GM18907 (cell line): ENCODE results near the gene PEAK3.
"Not testable (repeated sequence)": the region's sequence is repeated elsewhere in the genome, so short reads cannot be mapped to it uniquely, and the experiment has no call there.

Experiments used
- ATAC-seq: cut with Tn5 transposase; IDR thresholded peaks from one replicate; pipeline ENCODE4 v1.9.1; 2021; ENCODE audit warnings: mild to moderate bottlenecking, moderate library complexity; ENCODE audit not compliant: unreplicated experiment

Gene PEAK3

DNA sequence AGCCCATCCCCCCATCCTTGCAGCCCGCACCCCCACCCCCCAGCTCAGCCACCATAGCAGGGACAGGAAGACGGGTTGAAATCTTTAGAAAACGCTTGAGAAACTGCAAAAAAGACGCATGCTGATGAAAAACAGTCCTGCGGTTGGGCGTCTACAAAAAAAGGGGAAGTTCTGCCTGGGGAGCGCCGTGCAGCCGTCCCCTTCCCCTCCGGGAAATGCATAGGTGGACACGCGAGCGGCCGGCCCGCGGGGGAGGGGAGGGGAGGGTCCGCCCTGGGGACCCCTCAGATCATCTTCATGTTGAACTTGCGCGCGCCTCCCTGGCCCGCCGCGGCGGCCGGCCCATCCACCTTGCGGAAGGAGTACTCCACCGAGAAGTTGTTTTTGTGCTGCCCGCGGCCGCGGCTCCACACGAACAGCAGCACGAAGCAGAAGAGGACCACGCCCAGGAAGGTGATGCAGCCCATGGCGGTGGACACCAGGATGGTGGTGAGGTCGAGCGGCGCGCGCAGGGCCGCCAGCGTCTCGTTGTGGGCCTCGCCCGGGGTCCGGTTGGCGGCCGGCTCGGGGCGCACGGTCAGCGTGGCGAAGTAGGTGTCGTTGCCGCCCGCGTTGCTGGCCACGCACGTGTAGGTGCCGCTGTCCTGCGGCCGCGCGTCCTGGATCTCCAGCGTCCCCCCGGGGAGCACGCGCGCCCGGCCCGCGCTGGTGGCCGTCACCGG, 7.9 kb upstream of the PEAK3 start:
- ATAC-seq = no peak

- ATAC-seq = no peak
Measured at GRCh38 chr19:2288818-2289713, 7.1 kb upstream of the PEAK3 start.

DNA sequence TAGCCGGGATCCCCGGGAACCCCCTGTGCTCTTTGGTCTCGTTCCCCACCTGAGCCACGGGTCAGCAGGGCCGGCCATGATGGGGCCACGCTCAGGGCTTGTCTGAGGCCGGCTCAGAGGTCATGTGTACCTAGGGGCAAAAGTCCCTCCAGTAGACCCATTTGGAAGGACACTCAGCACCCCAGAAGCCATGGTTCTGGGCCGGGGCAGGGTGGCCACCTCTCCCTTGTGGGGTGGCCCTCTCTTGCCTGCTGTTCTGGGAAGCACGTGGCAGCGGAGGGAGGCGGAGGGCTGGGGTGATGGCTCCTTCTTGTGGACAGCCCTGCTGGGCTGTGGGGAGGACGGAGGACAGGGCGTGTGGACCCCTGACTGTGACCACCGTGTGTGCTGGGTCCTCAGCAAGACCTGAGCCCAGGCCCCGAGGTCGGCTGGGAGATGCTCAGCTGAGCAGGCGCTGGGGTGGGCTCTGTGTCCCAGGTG, 6.4 kb upstream of the PEAK3 start:
- no peak for ATAC-seq

DNA sequence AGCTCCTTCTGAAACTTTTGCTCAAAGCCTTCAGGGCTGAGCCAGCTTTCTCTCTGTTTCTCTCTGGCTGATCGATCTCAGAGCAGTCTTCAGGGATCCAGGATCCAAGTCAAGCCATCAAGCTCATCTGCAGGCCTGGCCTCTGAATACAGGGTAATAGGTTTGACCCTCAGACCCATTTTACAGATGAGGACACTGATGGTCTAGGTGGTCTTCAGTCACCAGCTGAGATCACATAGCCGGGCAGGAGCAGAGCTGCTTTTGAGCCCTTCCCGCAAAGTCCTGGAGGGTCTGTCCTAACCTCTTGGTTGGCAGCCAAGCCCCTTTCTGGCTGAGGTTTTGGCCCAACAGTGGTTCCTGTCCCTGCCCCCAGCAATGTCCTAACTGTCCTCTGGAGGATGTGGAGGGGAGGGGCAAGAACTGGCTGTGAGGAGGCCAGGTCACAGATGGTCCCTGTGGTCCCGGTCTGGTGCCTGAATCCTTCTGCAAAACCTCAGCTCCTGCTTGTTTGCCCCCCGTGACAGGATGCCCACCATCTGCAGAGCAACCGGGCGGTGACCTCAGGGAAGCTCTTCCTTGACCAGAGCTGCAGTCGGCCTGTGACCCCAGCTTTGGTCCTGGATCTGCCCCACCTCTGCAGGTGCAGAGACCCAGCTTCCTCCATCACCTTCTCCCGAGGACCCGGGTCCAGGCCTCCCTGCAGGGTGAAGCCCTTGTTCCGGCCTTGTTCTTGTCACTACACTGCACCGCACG, 5.8 kb upstream of the PEAK3 start:
- ATAC-seq = no peak

DNA sequence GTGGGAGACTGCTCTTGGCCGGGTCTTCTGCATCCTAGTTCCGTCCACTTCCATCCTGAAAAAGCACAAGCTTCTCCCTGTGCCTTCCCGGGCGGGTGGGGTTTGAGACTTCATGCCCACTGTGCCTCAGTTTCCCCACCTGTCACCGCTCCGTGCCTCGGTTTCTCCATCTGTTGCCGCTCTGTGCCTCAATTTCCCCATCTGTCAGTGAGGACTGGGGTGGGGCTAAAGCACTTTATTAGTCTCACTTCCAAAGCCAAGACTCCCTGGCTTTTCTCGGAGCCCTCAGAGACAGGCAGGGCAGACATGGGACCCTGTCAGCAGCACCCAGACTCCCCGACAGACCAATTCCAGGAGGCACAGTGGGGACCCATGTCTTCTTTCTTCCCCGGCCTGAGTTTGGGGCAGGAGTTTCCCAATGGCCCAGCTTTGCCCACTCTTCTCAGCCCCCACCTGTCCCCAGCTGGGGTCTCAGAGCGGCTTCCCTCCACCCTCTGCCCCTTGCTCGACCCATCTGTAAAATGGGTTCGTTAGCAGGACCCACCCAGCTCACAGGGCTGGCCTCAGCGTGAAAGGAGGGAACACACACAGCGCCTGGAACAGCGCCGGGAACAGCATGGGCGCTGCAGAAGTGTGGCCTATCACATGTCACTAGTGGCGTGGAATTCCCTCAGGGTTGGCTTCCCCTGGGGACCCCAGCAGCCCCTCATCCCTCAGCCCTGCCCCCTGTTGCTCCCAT, 4.6 kb upstream of the PEAK3 start:
- ATAC-seq = no peak

GRCh38 chr19:2283835-2284507, 2.0 kb upstream of the PEAK3 start:
- ATAC-seq = no peak

DNA sequence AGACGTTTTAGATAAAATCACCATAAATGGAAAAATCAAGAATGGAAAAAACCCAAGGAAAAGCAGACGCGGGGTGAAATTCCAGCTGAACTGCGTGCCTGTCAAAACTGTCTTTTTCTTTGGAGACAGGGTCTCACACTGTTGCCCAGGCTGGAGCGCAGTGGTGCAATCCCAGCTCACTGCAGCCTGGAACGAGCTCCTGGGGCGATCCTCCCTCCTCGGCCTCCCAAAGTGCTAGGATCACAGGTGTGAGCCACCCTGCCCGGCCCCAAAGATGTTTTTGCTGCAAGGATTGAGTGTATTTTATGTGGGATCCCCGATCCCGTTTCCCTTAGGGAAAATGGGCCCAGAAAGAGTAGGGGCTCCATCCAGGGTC, 875 bp upstream of the PEAK3 start:
- ATAC-seq = no peak

DNA sequence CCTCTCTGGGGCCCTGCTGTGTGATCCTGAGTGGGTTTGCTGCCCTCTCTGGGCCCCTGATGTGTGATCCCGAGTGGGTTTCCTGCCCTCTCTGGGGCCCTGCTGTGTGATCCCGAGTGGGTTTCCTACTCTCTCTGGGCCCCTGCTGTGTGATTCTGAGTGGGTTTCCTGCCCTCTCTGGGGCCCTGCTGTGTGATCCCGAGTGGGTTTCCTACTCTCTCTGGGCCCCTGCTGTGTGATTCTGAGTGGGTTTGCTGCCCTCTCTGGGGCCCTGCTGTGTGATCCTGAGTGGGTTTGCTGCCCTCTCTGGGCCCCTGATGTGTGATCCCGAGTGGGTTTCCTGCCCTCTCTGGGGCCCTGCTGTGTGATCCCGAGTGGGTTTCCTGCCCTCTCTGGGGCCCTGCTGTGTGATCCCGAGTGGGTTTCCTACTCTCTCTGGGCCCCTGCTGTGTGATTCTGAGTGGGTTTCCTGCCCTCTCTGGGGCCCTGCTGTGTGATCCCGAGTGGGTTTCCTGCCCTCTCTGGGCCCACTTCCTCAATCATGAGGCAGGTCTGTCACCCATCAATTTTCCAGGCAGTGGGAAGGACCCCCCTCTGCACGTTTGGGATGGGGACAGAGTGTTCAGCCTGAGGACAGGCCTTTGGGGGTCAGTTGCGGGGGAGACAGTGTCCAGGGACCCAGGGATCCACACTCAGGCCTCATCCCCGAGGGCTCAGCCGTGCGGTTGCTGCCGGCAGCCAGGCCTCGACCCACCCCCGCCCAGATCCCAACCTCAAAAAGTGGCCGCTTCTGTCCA, 512 bp downstream of the PEAK3 start:
- not testable (repeated sequence) for ATAC-seq

DNA sequence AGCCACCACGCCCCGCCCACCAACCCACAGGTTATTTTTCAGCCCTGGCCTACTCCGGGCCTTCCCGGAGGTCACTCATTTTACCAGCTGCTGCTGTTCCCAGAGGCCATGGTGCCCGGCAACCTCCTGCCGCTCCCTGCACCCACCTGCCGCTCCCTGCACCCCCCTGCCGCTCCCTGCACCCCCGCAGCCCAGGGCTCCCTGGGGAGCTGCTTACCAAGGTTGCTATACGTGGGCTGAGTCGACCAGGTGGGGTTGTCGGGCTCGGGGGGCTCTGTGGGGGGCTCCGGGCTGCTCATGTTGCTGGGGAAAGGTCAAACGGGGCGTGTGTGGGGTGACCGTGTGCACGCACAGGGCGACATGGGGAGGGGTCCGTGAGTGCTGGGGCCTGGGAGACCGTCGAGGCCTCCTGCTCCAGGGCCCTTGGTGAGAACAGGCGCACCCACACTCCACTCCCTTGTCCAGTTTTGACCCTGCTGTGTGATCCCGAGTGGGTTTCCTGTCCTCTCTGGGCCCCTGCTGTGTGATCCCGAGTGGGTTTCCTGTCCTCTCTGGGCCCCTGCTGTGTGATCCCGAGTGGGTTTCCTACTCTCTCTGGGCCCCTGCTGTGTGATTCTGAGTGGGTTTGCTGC, 1.2 kb downstream of the PEAK3 start:
- ATAC-seq = no peak

DNA sequence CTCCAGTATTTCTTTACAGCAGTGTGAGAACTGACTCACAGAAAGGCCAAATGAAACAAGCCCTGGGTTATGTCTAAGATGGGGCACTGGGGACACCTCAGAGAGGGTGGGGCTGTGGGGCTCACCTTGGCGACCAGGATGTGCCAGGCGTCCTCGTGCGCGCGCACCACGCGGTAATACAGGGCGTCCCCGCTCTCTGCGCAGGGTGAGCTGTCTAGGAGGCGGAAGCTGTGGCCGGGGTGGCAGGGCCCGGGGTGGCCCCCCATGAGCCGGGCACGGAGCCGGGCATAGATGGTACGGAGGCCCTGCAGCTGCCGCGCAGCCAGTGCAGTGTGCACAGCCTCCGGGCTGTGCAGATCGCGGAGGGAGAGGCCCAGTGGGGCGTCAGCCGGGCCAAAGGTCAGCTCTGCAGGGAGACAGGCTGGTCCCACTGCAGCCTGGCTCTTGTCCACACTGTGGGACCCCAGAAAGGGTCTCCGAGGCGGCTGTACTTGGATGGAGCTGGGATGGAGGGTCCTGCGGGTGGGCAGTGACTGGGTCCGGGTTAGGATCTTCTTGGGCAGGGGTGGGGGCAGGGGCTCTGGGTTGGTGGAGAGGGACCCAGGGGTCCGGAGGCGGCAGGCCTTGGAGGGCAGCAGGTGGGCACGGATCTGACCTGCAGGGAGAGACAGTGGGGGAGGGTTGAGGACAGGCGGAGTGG, 3.4 kb downstream of the PEAK3 start:
- no peak for ATAC-seq

- ATAC-seq = no peak
Measured at GRCh38 chr19:2277138-2277537, 4.8 kb downstream of the PEAK3 start.

DNA sequence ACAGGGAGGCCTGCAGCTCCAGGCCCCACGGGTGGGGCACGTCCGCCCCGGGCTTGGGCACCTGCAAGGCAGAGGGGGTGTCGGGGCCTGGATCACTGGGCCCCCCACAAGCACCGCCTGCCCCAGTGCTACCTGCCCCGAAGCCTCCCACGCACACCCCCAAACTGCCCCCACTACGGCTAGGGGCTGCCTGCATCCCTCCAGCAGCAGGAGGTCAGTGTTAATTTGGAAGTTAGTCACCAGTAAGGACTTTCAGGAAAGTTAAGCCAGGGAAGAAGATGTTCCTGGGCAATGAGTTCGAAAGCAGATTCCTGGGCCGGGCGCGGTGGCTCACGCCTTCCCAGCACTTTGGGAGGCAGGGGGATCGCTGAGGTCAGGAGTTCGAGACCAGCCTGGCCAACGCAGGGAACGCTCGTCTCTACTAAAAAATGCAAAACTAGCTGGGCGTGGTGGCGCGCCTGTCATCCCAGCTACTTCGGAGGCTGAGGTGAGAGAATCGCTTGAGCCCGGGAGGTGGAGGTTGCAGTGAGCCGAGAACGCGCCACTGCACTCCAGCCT, 5.5 kb downstream of the PEAK3 start:
- ATAC-seq = no peak

DNA sequence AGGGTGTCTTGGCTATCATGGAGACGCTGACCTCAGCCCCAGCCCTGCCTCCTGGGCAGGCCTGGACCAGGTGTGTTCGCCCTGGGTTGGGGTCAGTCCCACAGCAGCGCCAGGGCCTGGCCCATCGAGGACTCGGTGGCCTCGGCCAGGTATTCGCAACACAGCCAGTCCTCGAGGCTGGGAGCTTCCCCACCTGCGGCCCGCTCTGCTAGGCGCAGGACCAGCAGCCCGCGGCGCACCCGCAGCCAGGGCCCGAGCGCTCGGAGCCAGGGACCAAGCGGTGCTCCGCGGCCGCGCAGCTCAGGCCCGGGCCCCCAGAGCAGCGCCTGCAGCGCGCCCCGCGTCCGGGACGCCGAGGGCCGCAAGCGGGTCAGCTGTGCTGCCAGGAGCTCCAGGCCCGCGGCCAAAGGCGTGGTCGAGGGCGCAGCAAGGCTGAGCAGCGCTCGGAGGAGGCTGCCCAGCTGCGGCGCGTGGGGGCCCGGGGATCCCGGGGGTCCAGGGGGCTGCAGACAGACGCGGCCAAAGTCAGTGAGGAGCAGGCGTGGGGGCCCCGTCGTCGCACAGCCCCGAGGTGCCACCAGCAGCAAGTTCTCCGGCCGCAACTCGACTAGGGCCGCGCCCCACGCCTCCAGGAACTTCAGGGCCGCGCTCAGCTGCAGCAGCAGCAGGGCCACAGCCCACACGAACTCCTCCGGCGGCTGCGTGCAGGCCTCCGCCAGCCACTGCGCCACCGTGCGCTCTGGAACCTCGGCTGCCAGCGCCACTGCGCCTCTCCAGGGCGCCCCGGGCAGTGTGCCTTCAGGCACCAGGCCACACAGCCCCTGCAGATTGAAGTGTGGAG, 6.2 kb downstream of the PEAK3 start:
- ATAC-seq = no peak

DNA sequence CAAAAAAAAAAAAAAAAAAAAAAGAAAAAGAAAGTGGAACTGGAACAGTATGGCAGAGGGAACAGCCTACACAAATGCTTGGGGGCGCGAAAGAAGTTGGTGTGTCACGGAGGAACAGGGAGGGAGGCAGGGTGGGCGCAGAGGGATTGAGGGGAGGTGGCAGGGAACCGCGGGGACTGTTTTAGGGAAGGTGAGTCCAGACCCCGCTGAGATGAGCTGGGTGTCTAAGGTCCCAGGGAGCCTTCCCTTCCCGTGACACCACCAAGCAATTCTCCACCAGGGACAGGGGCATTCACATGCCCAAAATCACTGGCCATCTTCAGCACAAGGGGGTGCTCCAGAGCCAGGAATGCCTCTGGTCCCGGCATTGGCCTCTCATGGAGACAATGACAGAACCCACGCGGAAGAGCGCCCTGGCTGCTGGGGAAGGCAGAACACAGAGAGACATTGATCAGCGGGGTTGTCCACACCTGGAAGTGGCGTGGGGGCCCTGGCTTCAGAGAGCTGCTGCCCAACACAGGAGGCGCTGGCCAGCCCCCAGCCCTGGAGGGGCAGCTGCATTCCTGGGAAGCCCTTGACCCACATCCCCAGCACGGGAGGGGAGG, 6.9 kb downstream of the PEAK3 start:
- no peak for ATAC-seq

GRCh38 chr19:2274185-2274711, 7.7 kb downstream of the PEAK3 start:
- no peak for ATAC-seq
